ENCODE measurements around the gene SLC29A4. TPM values are rescaled to one million over a fixed set of nuclear protein-coding genes. Genes with fewer than 3 reads are reported as not detected.
"Not testable (repeated sequence)": the region's sequence is repeated elsewhere in the genome, so short reads cannot be mapped to it uniquely, and the experiment has no call there.

Gene SLC29A4
- total RNA-seq, 1 experiment from 2014 or later: 2.5 TPM

DNA sequence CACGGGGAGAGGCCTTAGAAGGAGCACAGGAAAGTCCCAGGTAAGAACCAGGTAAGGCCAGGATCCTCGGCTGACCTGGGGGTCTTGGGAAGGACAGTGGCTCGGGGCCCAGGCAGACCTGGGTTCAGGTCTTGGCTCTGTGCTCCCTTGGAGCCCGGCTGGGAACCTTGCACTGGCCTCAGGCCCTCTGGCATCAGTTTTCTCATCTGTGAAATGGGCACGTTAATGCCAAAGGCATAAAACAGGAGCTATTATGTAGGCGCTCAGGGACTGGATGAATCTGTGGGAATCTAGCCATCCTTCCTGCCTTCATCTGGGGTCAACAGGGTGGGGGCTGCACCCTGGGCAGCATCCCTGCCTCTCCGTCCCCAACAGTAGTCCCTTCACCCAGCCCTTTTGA lies 8.3 kb upstream of the SLC29A4 start:
- no peak for DNase-seq (ENCODE audit: extremely low read depth, low read depth)

DNA sequence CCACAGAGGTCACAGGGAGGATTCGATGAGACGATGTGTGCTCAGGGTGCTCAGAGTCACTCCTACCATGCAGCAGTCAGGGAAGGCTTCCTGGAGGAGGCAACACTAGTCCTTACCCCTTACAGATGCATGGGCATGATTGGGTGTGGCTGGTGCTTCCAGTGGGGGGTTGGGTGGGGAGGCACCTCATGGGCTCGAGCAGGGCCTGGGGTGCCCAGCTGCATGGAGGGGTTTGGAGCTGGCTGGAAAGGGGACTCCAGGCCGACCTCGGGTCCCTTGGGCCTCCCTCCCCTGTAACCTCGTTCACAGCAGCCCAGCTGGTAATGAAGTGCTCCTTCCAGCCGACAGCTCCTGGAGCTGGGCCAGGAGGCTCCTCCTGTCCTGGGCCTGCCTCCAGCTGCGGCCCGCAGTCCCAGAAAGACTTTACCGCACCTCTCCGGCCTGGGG lies 7.7 kb upstream of the SLC29A4 start:
- not testable (repeated sequence) for DNase-seq (ENCODE audit: extremely low read depth, low read depth)

DNA sequence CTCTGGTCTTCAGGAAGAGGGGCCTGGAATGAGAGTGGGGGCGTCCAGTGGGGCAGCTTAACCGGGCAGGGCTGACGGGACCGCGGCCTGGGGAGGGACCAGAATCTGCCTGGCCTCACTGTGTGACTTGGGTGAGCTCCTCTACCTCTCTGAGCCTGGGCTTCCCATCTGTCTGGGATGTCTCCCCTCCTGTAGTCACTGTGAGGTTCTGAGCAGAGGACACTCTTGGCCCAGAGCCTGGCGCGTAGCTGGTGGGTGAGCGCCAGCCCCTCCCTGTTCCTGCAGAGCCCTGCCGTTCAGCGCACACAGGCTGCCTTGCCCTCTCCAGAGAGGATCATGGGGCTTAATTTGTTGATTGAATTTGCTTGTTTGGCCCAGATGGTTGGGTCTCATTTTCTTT lies 7.2 kb upstream of the SLC29A4 start:
- not testable (repeated sequence) for DNase-seq (ENCODE audit: extremely low read depth, low read depth)

DNA sequence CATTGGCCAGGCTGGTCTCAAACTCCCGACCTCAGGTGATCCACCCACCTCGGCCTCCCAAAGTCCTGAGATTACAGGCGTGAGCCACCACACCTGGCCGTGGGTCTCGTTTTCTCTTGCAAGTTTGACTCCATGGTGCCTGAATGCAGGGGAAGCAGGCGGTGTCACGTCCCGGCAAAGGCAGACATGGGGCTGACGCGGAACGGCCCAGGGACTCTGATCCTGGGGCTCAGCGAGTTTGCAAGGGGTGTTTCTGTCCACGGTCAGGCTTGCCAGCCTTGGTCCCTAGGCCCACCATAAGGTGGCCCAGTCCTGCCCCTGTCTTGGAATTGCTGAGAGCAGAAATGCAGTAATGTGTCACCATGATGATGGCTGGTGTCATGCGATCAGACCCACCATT lies 6.6 kb upstream of the SLC29A4 start:
- not testable (repeated sequence) for DNase-seq (ENCODE audit: extremely low read depth, low read depth)

DNA sequence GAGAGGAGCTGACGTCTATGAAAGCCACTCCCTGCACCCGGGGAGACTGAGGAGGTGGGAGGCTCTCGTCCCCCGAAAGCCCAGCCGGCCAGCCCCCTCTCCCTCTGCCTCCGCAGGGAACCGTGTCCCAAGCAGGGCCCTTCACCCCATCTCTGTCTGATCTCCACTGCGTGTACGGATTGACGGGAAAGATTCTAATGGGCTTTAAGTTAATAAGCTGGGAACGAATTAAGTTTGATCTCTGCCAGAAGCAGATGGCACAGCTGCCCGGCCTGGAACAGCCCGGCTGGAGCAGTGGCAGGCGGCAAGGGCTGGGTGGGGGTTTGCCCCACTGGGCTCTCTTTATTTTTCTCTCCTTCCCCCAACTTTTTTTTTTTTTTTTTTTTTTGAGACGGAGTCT lies 6.1 kb upstream of the SLC29A4 start:
- DNase-seq (ENCODE audit: extremely low read depth, low read depth): no peak

DNA sequence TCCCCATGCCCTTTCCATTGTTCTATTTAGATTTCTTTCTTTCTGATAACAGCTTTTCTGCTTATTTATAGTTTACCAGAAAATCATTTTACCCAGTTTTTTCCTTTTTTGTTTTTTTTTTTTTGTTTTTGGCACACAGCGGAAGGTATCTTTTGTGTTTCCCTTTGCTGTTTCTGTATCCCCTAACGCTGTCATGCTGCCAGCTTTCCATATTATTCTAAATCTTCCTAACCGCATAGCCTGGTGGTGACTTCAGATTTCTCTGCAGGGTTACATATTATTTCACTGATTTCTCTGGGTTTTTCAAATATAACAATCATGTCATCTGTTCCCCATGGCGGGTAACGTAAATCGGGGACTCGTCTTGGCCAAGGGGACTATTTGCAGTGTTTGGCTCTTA lies 4.0 kb upstream of the SLC29A4 start:
- DNase-seq (ENCODE audit: extremely low read depth, low read depth): no peak

DNA sequence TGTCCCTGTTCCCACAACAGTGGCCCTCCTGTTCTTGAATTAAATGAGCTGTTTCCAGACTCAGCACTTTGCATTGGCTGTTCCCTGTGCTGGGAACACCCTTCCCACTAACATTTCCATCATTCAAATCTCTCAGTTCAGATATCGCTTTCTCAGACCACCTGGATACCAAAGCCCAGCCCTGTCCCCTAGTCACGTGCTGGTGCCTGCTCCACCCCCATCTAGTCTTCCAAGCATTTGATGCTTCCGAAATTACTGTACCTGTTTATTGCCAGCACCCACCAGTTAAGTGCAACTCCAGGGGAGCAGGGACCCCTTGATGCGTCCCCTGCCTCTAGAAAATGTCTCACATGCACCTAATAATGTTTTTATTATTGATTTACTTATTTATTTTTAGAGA lies 3.0 kb upstream of the SLC29A4 start:
- DNase-seq (ENCODE audit: extremely low read depth, low read depth): no peak

DNA sequence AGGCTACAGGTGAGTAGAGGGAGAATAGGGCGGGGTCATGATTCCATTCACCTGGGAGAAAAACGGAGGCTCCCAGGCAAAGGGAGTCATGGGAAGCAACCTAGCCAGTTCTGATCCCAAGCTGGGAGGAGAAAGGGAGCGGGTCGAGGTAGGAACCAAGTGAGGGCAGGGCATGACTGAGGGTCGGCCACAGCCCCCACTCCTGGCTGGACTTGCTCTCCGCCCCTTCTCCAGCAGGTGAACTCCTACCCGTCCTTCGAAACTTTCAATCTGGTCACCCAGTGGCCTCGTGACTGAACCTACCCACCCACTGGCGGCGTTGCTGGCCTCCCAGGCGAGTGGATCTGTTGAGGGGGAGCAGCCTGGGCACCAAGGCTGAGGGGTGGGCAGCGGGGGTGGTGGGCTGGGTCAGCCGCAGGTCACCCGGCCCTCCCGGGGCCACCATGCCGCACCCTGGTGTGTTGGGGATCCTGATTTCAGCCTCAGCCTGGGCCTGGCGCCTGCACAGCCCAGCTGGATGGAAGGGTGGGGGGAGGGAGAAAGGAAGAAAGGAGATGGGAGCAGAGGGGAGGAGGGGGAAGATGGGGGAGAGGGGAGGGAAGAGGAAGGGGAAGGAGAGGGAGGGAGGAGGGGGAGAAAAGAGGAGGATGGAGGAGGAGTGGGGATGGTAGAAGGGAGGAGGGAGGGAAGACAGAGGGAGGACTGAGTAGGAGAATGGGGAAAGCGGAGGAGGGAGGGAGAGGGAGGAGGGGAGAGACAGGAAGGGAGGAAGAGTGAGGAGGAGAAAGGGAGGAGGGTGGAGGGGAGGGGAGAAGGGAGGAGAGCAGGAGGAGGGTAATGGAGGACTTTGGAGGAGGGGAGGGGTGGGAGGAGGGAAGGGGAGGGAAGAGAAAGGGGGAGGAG lies 894 bp upstream of the SLC29A4 start:
- DNase-seq (ENCODE audit: extremely low read depth, low read depth): not testable (repeated sequence)

DNA sequence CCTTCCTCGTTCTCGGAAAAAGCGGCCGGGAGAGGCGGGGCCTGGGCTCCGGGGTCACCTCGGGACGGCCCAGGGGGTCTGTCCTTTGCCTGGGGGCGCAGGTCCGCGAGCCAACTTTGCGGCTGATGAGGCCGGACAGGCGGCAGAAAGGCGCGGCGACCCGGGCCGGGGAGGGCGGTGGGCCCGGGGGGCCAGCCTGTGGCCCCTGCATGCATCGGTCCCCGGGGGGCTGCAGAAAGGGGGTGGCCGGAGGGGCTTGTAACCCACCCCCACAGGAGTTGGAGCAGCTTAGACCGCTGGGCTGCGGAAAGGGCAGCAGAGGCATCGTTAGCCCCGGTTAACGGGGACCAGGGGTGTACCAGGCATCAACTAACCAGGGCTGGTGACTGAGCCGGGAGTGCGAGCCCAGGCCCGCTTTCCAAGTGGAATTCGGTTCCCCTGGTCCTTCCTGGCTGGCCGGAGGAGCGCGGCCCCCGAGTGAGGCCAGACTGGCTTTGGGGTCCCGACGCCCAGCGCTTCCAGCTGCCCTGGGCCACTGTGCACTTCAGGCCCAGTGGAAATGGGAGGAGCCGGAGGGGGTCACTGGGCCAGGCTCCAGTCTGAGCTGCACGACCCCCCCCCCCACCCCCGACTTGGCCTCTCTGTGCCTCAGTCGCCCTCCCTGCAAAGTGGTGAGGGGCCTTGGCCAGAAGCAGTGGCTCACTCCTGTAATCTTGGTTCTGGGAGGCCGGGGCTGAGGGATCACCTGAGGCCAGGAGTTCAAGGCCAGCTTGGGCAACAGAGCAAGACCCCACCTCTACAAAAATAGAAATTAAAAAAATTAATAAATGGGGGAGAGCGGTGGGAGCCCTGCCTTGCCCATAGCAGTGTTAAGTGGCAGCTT lies 919 bp downstream of the SLC29A4 start:
- no peak for DNase-seq (ENCODE audit: extremely low read depth, low read depth)

DNA sequence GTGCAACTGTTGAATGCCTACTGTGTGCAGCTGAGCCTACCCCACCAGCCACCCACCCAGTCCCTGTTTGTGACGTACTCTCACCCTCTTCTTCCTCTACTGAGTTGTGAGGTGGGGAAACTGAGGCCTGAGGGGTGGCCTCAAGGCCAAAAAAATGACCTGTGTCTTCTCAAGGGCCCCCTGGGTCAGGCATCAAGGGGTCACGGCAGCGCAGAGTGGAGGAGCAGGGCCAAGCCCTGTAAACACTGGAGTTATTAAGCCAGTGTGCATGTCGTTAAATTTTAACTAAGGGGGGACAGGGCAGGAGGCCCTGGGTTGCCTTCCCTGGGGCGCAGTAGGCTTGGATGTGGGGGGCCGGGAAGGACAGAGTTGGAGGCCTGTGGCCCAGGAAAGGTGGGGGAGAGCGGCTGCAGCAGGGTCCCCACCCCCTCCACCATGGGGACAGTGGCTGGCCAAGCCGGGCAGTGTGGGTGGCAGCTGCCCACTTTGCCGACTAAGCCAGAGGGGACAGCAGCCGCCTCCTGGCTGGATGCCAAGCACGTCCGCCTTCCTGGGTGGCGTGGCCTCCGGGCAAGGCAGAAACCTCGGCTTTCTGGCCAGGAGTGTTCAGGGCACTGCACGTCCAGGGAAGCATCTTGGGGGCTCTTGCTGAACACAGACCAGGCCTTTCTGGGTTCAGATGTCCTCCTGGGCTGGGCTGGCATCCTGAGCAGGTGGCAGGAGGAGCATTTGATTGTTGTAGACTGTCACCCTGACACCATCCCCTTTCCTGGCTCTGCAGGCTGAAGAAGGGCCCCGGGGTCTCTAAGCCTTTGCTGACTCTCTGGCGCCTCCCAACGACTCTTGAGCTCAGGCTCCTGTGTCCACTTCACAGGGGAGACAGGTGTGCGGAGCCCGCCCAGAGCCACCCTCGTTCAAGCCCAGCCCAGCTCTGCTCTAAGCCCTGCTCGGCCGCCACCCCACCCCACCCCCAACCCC lies 1.9 kb downstream of the SLC29A4 start:
- DNase-seq (ENCODE audit: extremely low read depth, low read depth): no peak

DNA sequence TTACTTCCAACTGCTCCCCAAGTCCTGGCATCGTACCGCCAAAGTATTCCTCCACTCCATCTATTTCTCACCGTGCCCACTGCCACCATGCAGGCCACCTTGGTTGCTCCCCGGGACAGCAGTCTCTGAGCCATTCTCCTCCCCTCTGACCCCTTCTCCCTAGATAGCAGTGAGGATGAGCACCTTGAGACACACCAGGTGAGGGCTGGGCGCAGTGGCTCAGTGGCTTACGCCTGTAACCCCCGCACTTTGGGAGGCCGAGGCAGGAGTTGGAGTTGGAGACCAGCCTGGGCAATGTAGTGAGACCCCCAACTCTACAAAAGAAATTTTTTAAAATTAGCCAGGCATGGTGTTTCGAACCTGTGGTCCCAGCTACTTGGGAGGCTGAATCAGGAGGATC lies 4.2 kb downstream of the SLC29A4 start:
- no peak for DNase-seq (ENCODE audit: extremely low read depth, low read depth)

DNA sequence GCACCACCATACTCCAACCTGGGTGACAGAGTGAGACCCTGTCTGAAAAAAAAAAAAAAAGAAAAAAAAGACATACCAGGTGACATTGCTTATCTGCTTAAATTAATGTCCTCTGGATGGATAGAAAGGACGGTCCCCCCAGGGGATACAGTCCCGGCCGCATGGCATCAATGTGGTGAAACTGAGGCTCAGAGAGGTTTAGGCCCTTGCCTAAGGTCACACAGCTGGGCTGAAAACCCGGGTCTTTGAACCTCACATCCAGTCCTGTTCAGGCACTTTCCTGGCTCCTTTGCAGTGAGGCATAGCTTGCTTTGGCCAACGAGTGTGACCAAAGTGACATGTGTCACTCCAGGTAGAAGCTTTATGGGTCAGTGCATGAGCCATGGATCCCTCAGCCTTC lies 4.6 kb downstream of the SLC29A4 start:
- not testable (repeated sequence) for DNase-seq (ENCODE audit: extremely low read depth, low read depth)

DNA sequence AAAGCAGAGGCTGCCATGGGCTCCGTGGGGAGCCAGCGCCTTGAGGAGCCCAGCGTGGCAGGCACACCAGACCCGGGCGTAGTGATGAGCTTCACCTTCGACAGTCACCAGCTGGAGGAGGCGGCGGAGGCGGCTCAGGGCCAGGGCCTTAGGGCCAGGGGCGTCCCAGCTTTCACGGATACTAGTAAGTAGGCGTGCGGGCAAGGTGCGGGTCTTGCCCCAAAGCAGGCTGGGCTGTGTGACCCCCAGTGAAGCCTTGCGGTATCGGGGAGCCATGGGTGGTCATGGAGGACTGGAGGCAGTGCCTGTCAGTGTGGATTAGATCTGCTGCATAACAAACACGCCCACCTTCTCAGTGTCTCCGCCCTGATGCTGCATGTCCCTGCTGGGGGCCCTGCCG lies 5.1 kb downstream of the SLC29A4 start:
- no peak for DNase-seq (ENCODE audit: extremely low read depth, low read depth)

DNA sequence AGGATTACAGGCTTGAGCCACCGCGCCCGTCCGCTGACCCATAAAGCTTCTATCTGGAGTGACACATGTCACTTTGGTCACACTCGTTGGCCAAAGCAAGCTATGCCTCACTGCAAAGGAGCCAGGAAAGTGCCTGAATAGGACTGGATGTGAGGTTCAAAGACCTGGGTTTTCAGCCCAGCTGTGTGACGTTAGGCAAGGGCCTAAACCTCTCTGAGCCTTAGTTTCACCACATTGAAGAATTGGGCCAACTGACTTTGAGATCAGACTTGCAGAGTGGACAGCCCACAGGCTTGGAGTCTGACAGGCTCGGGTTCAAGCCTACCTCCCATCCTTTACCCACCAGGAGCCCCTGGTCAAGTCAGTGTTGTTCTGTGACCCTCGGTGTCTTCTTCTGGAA lies 5.8 kb downstream of the SLC29A4 start:
- DNase-seq (ENCODE audit: extremely low read depth, low read depth): not testable (repeated sequence)

DNA sequence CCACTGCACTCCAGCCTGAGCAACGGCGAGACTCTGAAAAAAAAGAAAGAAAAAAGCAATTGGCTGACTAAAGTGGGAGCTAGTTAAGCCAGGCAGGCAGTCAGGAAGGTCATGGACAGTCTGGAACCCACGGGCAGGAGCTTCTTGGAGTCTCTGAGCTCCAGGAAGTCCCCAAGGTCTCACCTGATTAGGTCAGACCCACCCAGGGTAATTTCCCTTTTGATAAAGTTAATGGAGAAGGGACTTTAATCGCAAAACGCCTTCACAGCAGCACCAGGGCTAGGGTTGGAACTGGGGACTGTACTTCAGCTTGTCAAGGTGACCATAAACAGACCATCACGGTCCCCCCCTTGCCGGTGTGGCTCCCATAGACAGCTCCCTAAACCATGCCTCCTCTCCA lies 6.6 kb downstream of the SLC29A4 start:
- DNase-seq (ENCODE audit: extremely low read depth, low read depth): no peak

DNA sequence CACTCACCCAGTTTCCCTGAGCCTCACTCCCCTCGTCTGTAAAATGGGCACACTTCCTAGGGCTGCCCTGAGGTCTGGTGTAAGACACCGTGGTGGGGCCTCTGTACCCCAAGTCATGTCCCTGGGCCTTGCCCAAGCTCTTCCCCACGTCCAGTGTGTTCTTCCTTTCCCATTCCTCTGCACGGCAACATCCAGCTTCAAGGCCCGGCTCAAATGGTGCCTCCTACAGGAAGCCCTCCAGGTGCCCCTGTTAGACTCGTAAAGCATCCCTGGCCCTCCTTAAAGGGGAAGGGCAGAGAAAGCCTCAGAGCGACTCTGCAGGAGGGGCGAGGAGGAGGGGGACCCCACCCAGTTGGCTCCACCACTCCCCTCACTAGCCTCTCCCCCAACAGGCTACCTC lies 8.6 kb downstream of the SLC29A4 start:
- no peak for DNase-seq (ENCODE audit: extremely low read depth, low read depth)

DNA sequence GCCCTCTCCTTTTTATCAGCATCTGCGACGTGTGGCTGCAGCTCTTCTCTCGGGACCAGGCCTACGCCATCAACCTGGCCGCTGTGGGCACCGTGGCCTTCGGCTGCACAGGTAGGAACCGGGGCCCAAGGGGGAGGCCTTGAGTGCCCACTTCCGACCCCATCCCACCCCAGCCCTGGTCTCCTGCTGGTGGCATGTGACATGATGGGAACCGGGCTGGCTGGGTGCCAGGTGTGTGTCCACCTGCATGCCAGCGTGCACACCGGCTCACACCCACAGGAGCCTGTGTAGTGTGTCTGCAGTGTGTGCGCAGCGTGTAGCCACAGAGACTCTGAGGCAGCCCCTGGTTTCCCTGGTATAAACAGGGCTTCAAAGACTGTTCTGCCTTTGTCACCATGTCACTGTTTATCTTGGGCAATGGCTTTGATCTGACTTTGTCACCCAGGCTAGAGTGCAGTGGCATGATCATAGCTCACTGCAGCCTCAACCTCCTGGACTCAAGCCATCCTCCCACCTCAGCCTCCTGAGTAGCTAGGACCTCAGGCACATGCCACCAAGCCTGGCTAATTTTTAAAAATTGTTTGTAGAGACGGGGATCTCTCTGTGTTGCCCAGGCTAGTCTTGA lies 9.1 kb downstream of the SLC29A4 start:
- not testable (repeated sequence) for DNase-seq (ENCODE audit: extremely low read depth, low read depth)

DNA sequence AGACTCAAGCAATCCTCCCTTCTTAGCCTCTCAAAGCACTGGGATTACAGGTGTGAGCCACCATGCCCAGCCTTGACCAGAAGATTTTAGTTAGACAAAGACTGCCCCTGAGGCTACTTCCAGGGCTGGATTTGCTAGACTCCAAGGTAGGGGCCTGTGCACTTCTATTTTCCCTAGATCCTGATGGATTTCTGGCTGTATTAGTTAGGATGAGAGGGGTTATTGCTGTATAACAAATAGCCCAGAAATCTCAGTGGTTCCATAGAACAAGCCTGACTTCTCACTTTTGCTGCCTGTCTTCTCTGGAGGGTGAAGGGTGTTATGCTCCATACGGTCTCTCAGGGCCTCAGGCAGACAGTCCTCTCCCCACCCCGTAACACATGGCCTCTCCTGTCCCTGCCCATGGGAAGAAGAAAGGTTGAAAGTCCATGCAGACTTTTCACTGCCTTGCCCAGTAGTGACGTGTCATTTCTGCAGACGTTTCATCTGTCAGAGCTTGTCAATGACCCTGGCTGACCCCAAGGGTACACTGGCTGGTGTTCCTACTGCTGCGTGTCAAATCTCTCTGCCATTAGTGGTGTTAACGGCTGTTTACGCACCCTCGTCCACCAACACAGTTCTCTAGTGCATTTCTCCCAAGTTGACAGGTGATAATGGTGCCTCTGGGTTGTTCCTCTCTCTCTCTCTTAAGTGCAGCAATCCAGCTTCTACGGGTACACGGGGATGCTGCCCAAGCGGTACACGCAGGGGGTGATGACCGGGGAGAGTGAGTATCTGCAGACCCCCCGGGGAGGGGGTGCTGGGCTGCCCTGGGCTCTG lies 11.6 kb downstream of the SLC29A4 start:
- no peak for DNase-seq (ENCODE audit: extremely low read depth, low read depth)

All from NCI-H460 (cell line).